ENCODE measurements around the gene CNTRL.

The CNTRL gene

DNA sequence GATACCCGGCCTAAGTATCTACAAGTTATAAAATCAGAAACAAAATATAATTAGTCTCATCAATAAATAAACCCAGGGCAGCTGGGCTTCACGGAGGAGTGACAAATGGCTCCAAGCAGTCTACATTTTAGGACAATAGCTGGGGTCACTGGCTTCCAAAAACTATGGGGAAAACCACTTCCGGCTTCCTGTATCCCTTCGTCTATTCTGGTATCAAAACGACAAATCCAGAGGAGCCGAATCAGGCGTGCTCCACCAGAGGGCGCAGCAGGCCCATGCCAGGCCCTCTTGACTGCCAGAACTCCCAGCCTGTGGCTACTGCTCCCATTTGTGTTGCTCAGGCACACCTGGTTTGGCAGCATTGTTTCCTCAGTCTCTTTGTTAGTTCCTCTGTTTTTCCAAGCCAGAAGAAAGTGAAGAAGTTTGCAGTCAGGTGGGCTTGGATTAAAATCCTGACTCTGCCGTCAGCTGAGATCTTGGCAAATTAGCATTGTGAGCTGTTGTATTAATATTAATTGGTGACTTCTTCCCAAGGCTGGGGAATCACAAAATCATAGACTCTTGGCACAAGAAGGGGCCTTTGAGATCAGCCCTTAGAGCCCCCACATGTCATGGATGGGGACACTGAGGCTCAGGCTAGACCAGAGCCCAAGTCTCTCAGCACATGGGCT is 138.5 kb downstream of the CNTRL start:
- Histone ChIP-seq H3K9ac (ENCODE audit: low read depth, low read length) (no peak overlapping the region), H3K9me3 (ENCODE audit: control insufficient read depth, insufficient read depth, low read length) (no peaks in the 10 kb centered on the region), H3K4me1 (ENCODE audit: control insufficient read depth, insufficient read depth, low read length) (peaks cover 5% of the 10 kb centered on the region), H3K36me3 (ENCODE audit: control insufficient read depth, insufficient read depth, low read length) (no peaks in the 10 kb centered on the region), H3K4me3 (ENCODE audit: low read depth, low read length) (no peak overlapping the region), H3K27me3 (ENCODE audit: control insufficient read depth, insufficient read depth, low read length) (peaks cover 15% of the 10 kb centered on the region)

GRCh38 chr9:121214005-121214404 is 139.2 kb downstream of the CNTRL start:
- peaks cover 5% of the 10 kb centered on the region for H3K4me1 ChIP-seq (ENCODE audit: control insufficient read depth, insufficient read depth, low read length)
- peaks cover 10% of the 10 kb centered on the region for H3K27me3 ChIP-seq (ENCODE audit: control insufficient read depth, insufficient read depth, low read length)
- no peaks in the 10 kb centered on the region for H3K36me3 ChIP-seq (ENCODE audit: control insufficient read depth, insufficient read depth, low read length)
- H3K9ac ChIP-seq (ENCODE audit: low read depth, low read length), result no peak overlapping the region
- H3K4me3 ChIP-seq (ENCODE audit: low read depth, low read length), result no peak overlapping the region
- no peaks in the 10 kb centered on the region for H3K9me3 ChIP-seq (ENCODE audit: control insufficient read depth, insufficient read depth, low read length)

GRCh38 chr9:121216271-121216805 is 141.6 kb downstream of the CNTRL start:
- Histone ChIP-seq H3K27me3 (ENCODE audit: control insufficient read depth, insufficient read depth, low read length) (peaks cover 6% of the 10 kb centered on the region), H3K4me1 (ENCODE audit: control insufficient read depth, insufficient read depth, low read length) (peaks cover 11% of the 10 kb centered on the region), H3K9me3 (ENCODE audit: control insufficient read depth, insufficient read depth, low read length) (no peaks in the 10 kb centered on the region), H3K9ac (ENCODE audit: low read depth, low read length) (no peak overlapping the region), H3K36me3 (ENCODE audit: control insufficient read depth, insufficient read depth, low read length) (no peaks in the 10 kb centered on the region), H3K4me3 (ENCODE audit: low read depth, low read length) (no peak overlapping the region)

DNA sequence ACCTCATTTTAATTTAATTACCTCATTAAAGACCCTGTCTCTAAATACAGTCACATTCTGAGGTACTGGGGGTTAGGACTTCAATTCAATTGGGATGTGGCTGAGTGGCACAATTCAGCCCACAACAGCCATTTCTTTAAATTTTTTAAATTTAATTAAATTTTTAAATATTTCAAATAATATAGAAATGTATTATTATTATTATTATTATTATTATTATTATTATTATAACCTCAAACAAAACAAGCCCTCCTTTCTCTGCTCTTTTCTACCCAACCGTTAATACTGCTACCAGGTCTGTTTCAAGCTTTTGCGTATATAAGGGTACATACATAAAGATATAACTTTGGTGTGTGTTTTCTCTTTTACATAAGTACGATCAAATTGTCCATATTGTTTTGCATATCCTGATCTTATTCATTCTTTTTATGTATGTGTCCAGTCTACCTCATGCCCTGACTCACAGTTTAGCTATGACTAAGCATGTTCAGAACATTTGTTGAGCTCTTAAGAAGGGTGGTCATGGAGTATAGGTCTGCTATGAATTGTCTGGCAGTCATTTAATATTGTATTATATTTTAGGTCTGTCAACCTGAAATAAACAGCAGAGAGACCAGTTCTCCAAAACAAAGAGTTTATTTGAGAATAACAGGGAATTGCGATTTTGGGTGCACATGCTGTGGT is 143.0 kb downstream of the CNTRL start:
- Histone ChIP-seq H3K9ac (ENCODE audit: low read depth, low read length) (no peak overlapping the region), H3K4me1 (ENCODE audit: control insufficient read depth, insufficient read depth, low read length) (peaks cover 19% of the 10 kb centered on the region), H3K36me3 (ENCODE audit: control insufficient read depth, insufficient read depth, low read length) (no peaks in the 10 kb centered on the region), H3K4me3 (ENCODE audit: low read depth, low read length) (no peak overlapping the region), H3K9me3 (ENCODE audit: control insufficient read depth, insufficient read depth, low read length) (no peaks in the 10 kb centered on the region), H3K27me3 (ENCODE audit: control insufficient read depth, insufficient read depth, low read length) (peaks cover 6% of the 10 kb centered on the region)

GRCh38 chr9:121218357-121219027 is 143.7 kb downstream of the CNTRL start:
- no peaks in the 10 kb centered on the region for H3K36me3 ChIP-seq (ENCODE audit: control insufficient read depth, insufficient read depth, low read length)

DNA sequence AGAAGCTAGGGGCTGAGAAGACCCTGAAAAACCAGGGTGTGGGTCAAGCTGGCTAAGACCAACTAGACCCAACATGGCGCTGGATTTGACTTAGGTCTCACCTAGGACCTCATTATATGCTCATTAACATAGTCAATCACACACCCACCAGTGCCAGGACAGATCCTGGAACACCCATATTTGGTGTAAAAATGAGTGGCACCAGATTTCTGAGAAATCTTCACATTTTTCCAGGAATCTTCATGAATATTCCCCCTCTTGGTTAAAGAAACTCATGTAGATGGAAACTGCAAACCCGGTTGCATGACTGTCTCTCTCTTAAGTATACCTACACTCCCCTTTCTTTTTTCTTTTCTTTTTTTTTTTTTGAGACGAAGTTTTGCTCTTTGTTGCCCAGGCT is 144.8 kb downstream of the CNTRL start:
- Histone ChIP-seq H3K36me3 (ENCODE audit: control insufficient read depth, insufficient read depth, low read length) (no peaks in the 10 kb centered on the region), H3K4me1 (ENCODE audit: control insufficient read depth, insufficient read depth, low read length) (peaks cover 13% of the 10 kb centered on the region), H3K27me3 (ENCODE audit: control insufficient read depth, insufficient read depth, low read length) (peaks cover 3% of the 10 kb centered on the region), H3K9ac (ENCODE audit: low read depth, low read length) (no peak overlapping the region), H3K9me3 (ENCODE audit: control insufficient read depth, insufficient read depth, low read length) (no peaks in the 10 kb centered on the region), H3K4me3 (ENCODE audit: low read depth, low read length) (no peak overlapping the region)

More at GRCh38 chr9:121218357-121219027, 143.7 kb downstream of the CNTRL start:
- H3K4me1 ChIP-seq (ENCODE audit: control insufficient read depth, insufficient read depth, low read length), result peaks cover 17% of the 10 kb centered on the region
- no peak overlapping the region for H3K4me3 ChIP-seq (ENCODE audit: low read depth, low read length)
- peaks cover 6% of the 10 kb centered on the region for H3K27me3 ChIP-seq (ENCODE audit: control insufficient read depth, insufficient read depth, low read length)
- no peaks in the 10 kb centered on the region for H3K9me3 ChIP-seq (ENCODE audit: control insufficient read depth, insufficient read depth, low read length)
- no peak overlapping the region for H3K9ac ChIP-seq (ENCODE audit: low read depth, low read length)

GRCh38 chr9:121220996-121221663 is 146.4 kb downstream of the CNTRL start:
- Histone ChIP-seq H3K9ac (ENCODE audit: low read depth, low read length) (peak overlapping the region; percentile 42), H3K4me3 (ENCODE audit: low read depth, low read length) (peak overlapping the region; percentile 1), H3K4me1 (ENCODE audit: control insufficient read depth, insufficient read depth, low read length) (peaks cover 13% of the 10 kb centered on the region), H3K9me3 (ENCODE audit: control insufficient read depth, insufficient read depth, low read length) (no peaks in the 10 kb centered on the region), H3K36me3 (ENCODE audit: control insufficient read depth, insufficient read depth, low read length) (no peaks in the 10 kb centered on the region), H3K27me3 (ENCODE audit: control insufficient read depth, insufficient read depth, low read length) (no peaks in the 10 kb centered on the region)

DNA sequence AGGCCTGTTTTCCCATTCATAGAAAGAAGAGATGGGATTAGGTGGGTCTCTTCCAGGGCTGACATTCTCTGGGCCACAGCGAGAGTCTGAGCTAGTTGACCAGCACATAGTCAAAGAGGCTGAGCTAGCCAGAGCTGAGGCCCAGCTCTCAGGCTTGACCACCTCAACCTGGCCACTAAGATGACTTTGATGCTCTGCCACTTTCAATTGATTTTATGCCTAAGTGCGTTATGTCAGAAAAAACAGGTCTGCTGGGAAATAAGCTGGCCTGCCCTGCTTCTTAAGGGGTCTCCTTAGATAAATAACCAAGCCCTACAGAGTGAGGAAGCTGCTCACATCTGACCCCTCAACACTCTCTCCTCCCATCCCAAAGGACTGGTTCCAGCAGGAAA is 146.9 kb downstream of the CNTRL start:
- Histone ChIP-seq H3K4me3 (ENCODE audit: low read depth, low read length) (peak overlapping the region; percentile 1), H3K4me1 (ENCODE audit: control insufficient read depth, insufficient read depth, low read length) (peaks cover 13% of the 10 kb centered on the region), H3K9ac (ENCODE audit: low read depth, low read length) (peak overlapping the region; percentile 42), H3K27me3 (ENCODE audit: control insufficient read depth, insufficient read depth, low read length) (no peaks in the 10 kb centered on the region), H3K36me3 (ENCODE audit: control insufficient read depth, insufficient read depth, low read length) (no peaks in the 10 kb centered on the region), H3K9me3 (ENCODE audit: control insufficient read depth, insufficient read depth, low read length) (no peaks in the 10 kb centered on the region)

GRCh38 chr9:121222524-121223171 is 147.9 kb downstream of the CNTRL start:
- H3K27me3 ChIP-seq (ENCODE audit: control insufficient read depth, insufficient read depth, low read length), result no peaks in the 10 kb centered on the region
- no peak overlapping the region for H3K4me3 ChIP-seq (ENCODE audit: low read depth, low read length)

DNA sequence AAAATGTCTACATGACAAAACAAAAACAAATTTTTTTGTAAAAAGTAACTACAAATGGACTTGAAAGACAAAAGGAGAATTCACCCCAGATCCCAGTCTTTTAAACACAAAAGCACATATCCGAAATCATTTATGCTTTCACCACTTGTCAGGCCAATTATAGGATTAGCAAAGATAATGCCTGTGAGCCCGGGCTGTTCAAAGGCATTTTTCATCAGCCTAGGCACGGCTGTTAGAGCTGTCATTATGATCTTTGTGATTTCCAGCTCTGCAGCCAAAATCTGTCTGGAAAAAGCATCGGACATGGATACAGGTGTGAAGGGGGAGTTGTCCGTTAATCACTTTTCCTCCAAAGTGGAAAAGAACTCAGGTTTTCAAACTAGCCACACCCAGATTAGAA is 150.5 kb downstream of the CNTRL start:
- H3K9ac ChIP-seq (ENCODE audit: low read depth, low read length), result no peak overlapping the region
- no peak overlapping the region for H3K4me3 ChIP-seq (ENCODE audit: low read depth, low read length)
- no peaks in the 10 kb centered on the region for H3K9me3 ChIP-seq (ENCODE audit: control insufficient read depth, insufficient read depth, low read length)
- peaks cover 12% of the 10 kb centered on the region for H3K4me1 ChIP-seq (ENCODE audit: control insufficient read depth, insufficient read depth, low read length)
- H3K27me3 ChIP-seq (ENCODE audit: control insufficient read depth, insufficient read depth, low read length), result no peaks in the 10 kb centered on the region
- H3K36me3 ChIP-seq (ENCODE audit: control insufficient read depth, insufficient read depth, low read length), result no peaks in the 10 kb centered on the region

More at GRCh38 chr9:121222524-121223171, 147.9 kb downstream of the CNTRL start:
- H3K36me3 ChIP-seq (ENCODE audit: control insufficient read depth, insufficient read depth, low read length), result no peaks in the 10 kb centered on the region
- no peaks in the 10 kb centered on the region for H3K9me3 ChIP-seq (ENCODE audit: control insufficient read depth, insufficient read depth, low read length)
- H3K4me1 ChIP-seq (ENCODE audit: control insufficient read depth, insufficient read depth, low read length), result peaks cover 13% of the 10 kb centered on the region
- no peak overlapping the region for H3K9ac ChIP-seq (ENCODE audit: low read depth, low read length)

- Histone ChIP-seq H3K36me3 (ENCODE audit: control insufficient read depth, insufficient read depth, low read length) (no peaks in the 10 kb centered on the region), H3K4me3 (ENCODE audit: low read depth, low read length) (no peak overlapping the region), H3K27me3 (ENCODE audit: control insufficient read depth, insufficient read depth, low read length) (no peaks in the 10 kb centered on the region), H3K9ac (ENCODE audit: low read depth, low read length) (no peak overlapping the region), H3K4me1 (ENCODE audit: control insufficient read depth, insufficient read depth, low read length) (peaks cover 8% of the 10 kb centered on the region), H3K9me3 (ENCODE audit: control insufficient read depth, insufficient read depth, low read length) (no peaks in the 10 kb centered on the region)
Measured at GRCh38 chr9:121226175-121226574, 151.4 kb downstream of the CNTRL start.
